GM19193 (cell line): ENCODE data around the gene SENP3.

Experiments used
- POLR2A ChIP-seq: IDR thresholded peaks from 4 replicates; pipeline ENCODE4 v1.6.1; 2011; ENCODE audit not compliant: insufficient read depth, insufficient read length; ENCODE audit errors: extremely low read depth

Gene SENP3

DNA sequence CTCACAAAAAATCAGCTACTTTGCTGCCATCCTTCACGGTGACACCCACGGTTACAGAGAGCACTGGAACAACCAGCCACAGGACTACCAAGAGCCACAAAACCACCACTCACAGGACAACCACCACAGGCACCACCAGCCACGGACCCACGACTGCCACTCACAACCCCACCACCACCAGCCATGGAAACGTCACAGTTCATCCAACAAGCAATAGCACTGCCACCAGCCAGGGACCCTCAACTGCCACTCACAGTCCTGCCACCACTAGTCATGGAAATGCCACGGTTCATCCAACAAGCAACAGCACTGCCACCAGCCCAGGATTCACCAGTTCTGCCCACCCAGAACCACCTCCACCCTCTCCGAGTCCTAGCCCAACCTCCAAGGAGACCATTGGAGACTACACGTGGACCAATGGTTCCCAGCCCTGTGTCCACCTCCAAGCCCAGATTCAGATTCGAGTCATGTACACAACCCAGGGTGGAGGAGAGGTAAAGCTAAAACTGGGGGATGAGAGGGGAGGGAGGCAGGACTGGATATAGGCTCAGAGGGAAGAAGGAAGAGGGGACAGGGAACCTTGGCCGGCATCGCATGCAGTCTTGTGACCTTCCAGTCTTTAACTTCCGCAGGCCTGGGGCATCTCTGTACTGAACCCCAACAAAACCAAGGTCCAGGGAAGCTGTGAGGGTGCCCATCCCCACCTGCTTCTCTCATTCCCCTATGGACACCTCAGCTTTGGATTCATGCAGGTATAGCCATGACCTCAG lies 18.3 kb downstream of the SENP3 start:
- no peak for TF ChIP-seq POLR2A

DNA sequence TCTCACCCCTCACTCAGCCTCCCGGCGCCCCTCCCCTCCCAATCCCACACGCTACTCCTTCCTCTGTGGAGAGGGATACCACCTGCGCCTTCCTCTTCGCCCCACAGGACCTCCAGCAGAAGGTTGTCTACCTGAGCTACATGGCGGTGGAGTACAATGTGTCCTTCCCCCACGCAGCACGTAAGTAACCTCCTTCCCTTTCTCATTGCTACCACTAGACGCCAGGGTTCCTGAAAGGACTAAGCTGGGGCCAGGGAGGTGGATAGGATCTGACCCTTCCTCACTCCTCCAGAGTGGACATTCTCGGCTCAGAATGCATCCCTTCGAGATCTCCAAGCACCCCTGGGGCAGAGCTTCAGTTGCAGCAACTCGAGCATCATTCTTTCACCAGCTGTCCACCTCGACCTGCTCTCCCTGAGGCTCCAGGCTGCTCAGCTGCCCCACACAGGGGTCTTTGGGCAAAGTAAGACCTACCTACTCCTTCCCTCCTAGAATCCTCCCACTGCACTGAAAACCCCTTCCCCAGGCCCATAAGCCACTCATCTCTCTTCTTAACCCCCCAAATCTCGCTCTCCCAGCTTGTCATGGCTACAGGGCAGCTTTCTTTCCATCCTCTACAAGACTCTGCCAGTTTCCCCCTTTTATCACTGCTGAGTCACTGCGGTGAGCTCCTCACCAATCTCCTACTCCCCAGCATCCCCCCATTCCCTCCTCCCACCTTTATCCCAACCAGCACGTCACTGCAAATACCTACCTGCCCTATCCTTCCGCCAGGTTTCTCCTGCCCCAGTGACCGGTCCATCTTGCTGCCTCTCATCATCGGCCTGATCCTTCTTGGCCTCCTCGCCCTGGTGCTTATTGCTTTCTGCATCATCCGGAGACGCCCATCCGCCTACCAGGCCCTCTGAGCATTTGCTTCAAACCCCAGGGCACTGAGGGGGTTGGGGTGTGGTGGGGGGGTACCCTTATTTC lies 19.2 kb downstream of the SENP3 start:
- TF ChIP-seq POLR2A: no peak

DNA sequence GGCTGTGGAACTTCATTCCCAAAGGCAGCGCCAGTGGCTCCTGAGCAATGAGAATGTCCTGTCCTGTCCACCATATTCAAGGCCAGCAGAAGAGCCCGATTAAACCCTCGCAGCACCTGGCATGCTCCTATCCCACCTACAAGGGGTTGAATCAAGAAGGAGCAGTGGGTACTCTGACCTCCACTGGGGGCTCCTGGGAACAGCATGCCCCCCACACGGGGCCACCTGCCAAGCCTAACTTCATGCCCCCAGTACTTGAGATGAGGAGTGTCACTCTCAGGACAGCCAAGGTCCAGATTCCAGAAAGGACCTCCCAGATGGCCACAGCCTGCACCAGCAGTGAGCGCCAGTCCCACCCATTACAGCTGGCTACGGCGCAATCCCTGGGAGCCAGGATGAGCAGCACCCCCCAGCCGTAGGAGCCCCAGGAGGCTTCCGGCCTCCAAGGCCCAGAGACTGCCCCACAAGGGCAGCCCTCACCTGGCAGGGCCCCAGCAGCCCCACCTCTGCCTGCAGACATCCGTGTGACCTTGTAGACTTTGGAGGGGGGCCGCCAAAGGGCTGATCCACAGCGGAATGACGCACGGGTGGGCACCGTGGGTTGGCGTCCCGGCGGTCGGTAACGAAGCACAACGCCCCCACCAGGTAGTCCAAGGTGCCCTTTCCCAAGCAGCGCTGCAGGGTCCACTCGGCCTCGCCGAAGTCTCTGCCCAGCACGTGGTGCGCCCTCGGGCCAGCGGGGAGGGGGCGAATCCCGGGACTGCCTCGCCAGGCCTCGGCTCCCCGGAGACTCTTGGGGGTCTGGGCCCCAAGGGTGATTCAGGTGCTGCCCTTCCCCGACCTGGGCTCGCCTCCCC lies 20.9 kb downstream of the SENP3 start:
- TF ChIP-seq POLR2A: no peak

DNA sequence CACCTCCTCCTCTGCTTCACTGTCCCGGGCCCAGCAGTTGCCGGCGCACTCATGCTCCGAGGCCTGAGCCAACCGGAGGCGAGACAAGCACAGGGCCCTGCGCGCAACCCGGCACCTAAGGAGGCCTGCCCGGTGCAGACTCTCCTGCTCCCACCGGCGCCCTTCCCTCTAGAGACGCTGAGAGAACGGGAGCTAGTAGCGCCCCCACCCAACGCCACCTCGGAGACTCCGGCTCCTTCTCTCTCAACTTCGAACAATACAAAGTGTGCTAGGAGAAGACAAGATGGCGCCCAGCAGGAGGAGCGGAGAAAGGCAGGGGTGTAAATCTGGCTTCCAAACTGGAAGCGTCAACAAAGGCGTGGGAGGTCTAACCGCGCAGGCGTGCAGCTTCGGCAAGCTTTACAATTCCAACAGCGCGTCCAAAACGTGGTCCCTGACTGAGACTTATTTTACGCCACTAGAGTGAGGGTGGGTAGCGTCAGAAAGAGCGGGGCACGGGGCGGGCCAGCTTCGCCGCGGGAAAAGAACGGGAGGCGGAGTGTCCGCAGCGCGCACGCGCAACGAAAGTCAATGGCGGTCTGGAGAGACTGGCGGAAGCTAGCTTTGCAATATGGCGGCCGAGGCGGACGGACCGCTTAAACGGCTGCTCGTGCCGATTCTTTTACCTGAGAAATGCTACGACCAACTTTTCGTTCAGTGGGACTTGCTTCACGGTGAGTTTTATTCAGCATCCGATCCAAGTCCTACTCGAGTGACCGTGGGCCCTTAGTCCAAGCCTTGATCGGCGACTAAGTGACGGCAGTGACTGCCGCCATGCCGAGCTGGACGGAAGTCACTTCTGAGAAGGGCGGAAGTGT lies 21.8 kb downstream of the SENP3 start, which contains the start of gene MPDU1:
MPDU1 (plus strand) TSS at position 600 of the 857 bp plus-strand sequence; CDS start at position 611, 11 bp downstream.
- peak; percentile 95 for TF ChIP-seq POLR2A

DNA sequence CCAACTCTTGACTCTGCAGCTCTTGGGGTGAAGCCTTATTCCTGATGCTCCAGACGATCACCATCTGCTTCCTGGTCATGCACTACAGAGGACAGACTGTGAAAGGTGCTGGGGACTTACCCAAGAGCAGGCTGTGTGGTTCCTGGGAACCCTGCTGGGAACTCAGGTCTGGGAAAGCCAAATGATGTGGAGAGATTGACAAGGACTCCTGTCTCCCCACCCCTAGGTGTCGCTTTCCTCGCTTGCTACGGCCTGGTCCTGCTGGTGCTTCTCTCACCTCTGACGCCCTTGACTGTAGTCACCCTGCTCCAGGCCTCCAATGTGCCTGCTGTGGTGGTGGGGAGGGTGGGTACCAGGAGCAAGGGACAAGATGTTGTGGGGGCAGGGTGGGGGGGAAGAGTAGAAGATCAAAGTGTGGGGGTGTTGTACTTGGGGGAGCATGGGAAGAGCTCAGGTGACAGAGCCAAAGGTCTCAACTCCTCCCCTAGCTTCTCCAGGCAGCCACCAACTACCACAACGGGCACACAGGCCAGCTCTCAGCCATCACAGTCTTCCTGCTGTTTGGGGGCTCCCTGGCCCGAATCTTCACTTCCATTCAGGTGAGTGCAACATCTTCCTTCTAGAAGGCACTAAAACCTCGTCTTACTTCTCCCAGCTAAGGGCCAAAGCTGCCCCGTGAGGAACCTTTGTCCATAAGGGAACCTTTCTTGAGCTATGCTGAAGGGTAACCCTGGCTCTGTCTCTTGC lies 25.1 kb downstream of the SENP3 start:
- no peak for TF ChIP-seq POLR2A

DNA sequence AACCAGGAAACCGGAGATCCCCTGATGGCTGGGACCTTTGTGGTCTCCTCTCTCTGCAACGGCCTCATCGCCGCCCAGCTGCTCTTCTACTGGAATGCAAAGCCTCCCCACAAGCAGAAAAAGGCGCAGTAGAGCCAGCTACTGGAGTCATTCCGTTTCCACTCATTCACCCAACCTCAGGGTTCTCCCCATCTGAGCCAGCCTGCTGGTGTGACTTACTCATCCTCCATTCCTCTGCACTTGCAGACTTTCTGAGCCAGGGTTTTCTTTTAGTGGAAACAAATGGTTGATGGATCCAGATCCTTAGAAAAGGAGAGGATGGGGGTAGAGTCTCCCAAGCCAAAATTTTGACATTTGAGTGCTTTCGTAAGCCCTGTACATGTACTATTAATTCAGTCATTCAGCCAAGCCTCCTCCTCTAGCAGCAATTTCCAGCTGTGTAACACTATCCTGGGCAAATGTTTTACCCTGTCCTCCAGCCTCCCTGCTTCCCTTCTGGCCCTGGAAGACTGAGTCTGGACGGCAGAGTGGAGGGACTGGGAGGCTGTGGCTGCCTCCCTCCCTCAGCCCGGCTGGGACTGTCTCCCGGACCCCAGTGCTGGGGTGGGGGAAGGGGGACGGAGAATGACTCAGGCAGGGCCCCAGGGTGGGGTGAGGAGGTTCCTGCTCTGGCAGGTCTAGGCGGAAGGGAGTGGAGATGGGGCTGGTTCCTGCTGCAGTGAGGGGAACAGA lies 25.9 kb downstream of the SENP3 start:
- no peak for TF ChIP-seq POLR2A

DNA sequence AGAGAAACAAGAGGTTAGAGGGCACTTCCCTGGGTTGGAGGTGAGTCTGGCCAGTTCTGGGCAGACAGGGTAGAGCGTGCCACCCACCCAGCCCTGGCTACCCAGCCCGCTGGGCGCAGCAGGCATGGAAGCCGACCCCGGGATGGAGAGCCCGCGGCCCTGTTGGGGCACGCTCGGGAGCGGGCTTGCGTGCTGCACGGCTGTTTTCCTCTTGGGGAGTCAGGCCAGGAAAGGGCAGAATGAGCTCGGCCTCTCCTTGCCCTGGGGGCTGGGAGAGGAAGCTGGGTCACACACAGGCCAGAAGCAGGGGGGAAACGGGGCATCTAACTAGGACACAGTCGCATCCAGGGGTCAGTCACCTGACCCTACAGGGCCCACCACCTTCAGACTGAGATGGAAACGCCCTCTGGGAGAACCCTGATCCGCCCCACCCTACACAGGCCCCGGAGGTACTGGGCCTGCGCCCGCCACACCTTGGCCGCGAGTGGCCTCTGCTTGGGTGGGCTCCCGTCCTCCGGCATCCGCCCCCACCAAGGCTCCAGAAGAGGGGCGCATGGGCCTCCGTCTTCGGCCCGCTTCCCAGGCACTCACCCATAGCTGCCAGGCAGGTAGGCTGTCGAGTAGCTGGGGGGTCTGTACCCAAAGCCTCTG lies 27.0 kb downstream of the SENP3 start:
- no peak for TF ChIP-seq POLR2A

DNA sequence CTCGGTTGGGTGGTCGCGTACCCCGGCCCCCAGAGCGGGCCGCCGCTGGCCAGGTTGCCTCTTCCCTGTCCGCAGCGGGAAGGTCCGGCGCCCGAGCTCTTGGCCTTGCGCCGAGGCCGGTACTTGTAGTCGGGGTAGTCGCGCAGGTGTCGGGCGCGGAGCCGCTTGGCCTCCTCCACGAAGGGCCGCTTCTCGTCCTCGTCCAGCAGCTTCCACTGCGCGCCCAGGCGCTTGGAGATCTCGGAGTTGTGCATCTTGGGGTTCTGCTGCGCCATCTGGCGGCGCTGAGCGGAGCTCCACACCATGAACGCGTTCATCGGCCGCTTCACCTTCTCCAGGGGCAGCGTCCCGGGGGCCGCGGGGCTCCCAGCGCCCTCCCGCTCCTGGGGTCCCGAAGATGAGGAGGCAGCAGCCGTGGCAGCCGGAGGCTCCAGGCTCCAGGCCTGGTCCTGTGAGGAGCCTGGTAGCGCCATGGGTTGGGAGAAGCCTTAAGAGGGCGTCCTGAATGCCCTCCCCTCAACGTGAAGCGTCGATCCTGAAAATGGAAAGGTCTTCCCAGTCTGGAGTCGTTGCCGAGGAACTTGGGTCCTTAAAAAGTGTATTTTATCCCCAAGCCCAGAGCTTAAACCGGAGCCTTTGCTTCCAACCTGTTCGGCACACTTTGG lies 27.6 kb downstream of the SENP3 start:
- no peak for TF ChIP-seq POLR2A

DNA sequence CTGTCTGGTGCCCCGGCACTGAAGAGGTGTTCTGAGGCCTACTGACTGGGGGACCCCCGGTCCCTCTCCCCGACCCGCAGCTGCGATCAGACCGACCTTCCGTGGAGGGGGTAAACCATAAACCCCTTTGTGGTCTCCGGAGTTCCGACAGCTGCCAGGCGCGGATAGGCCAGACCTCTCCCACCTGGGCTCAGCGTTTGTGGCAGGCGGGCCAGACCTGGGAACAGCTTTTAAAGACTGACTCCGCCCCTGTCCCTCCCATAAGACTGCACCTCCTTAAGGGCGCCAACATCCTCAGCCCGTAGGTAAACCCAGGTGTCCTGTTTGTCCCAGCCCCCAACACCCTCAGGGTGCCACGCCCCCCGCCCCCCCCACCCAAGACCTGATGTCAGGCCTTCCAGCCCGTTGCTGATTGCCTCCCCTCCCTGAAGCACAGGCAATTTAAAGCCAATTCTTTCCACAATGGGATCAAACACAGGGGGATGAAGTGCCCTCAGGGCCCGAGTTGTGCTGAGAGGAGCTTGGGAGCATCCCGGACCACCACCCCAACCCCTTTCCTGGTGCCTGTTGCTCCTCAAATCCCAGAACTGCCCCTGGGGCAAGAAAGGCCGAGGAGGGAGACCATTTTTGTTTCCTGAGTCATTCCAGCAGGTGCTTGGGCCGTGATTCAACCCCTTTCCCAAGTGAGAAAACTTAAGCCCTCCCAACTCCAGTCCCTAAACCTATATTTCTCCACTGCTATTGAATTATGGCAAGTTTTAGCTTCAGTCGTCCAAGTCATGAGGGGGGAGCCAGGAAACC lies 28.4 kb downstream of the SENP3 start, which contains the start of gene SOX15:
SOX15 (minus strand) TSS at position 204 of the 801 bp plus-strand sequence. CDS start 418 bp downstream, outside the sequence.
- TF ChIP-seq POLR2A: no peak

DNA sequence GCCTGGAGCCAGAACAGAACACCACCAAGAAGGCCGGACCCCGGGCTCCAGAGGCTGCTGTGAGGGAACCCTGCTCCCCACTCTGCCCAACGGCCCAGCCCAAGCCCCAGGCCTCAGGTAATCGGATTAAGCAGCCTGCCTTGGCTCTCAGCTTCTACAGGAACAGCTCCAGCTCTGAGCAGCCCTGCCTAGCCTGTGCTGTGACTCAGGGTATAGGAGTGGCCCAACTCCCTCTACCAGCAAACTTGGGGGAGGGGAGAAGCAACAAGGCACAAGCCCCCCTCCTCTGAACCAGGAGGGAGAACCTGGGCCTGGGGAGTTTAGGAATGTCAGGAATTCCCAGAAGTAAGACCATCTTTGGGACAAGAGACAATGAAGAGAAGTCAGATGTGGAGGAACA lies 29.0 kb downstream of the SENP3 start:
- TF ChIP-seq POLR2A: no peak

DNA sequence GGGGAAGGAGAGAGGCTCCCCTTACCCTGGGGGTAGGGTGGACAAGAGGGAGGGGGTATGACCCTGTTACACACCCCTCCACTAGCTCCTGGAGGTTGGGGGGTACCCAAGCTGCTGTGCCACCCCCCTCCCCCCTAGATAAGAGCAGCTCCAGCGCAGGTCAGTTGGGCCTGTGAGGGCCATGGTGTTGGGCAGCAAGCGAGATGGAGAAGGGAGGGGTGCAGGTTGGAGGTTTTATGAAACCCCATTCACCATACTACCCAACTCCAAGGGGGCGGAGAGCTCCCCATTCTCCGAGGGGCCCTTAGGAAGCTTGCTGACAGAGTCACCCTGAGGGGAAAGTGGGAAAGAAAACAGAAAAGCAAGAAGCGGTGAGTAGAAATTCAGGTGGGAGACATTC lies 29.9 kb downstream of the SENP3 start:
- TF ChIP-seq POLR2A: no peak
